OCI-LY1 (cell line): ENCODE measurements around the gene TMEM130.

Experiments used
- H2AFZ ChIP-seq: fragments of 200-600 bp; sonication (generic), shearing (Covaris generic); 2 replicates; pipeline ENCODE4 v1.6.0; 2014; ENCODE audit warnings: antibody characterized with exemption, mild to moderate bottlenecking, low read length
- H3F3A ChIP-seq: fragments of 200-600 bp; sonication (generic), shearing (Covaris generic); 2 replicates; pipeline ENCODE4 v1.6.0; 2014; ENCODE audit warnings: mild to moderate bottlenecking, antibody characterized with exemption, low read length, moderate library complexity; ENCODE audit not compliant: insufficient read depth
- H3K27ac ChIP-seq: fragments of 200-600 bp; sonication (generic); 2 replicates; pipeline ENCODE4 v1.5.1; 2014; ENCODE audit warnings: low read length, mixed run types, mild to moderate bottlenecking, low read depth; ENCODE audit not compliant: poor library complexity, severe bottlenecking
- H3K27me3 ChIP-seq: fragments of 200-600 bp; sonication (generic); 2 replicates; pipeline ENCODE4 v1.6.0; 2014; ENCODE audit warnings: antibody characterized with exemption, mild to moderate bottlenecking, low read length, moderate library complexity; ENCODE audit not compliant: insufficient read depth
- H3K36me3 ChIP-seq: fragments of 200-600 bp; sonication (generic); 2 replicates; pipeline ENCODE4 v1.6.1; 2014; ENCODE audit warnings: mild to moderate bottlenecking, antibody characterized with exemption, low read length, moderate library complexity, mixed read lengths; ENCODE audit not compliant: insufficient read depth
- H3K4me1 ChIP-seq: fragments of 200-600 bp; sonication (generic); 2 replicates; pipeline ENCODE4 v1.5.1; 2014; ENCODE audit warnings: mild to moderate bottlenecking, low read length, moderate library complexity; ENCODE audit not compliant: insufficient read depth, severe bottlenecking
- H3K4me2 ChIP-seq: fragments of 200-600 bp; sonication (generic), shearing (Covaris generic); 2 replicates; pipeline ENCODE4 v1.6.1; 2014; ENCODE audit warnings: low read length
- H3K4me3 ChIP-seq: fragments of 200-600 bp; sonication (generic); 2 replicates; pipeline ENCODE4 v1.5.1; 2014; ENCODE audit warnings: low read length, low read depth, mild to moderate bottlenecking, mixed read lengths; ENCODE audit not compliant: poor library complexity, severe bottlenecking
- H3K79me2 ChIP-seq: fragments of 200-600 bp; shearing (Covaris generic); 2 replicates; pipeline ENCODE4 v1.6.1; 2016; ENCODE audit warnings: mixed run types, low read length, mixed read lengths; ENCODE audit not compliant: insufficient read depth
- H3K9ac ChIP-seq: fragments of 200-600 bp; sonication (generic), shearing (Covaris generic); 2 replicates; pipeline ENCODE4 v1.6.1; 2014; ENCODE audit warnings: mild to moderate bottlenecking, low read length, mixed read lengths
- H3K9me2 ChIP-seq: fragments of 200-600 bp; sonication (generic), shearing (Covaris generic); 2 replicates; pipeline ENCODE4 v1.6.1; 2014; ENCODE audit warnings: low read depth, mild to moderate bottlenecking, low read length, mixed read lengths
- H3K9me3 ChIP-seq: fragments of 200-600 bp; shearing (Covaris generic); 2 replicates; pipeline ENCODE4 v1.6.1; 2014; ENCODE audit warnings: low read length, mixed read lengths
- H4K20me1 ChIP-seq: fragments of 200-600 bp; sonication (generic), shearing (Covaris generic); 2 replicates; pipeline ENCODE4 v1.6.0; 2016; ENCODE audit warnings: mild to moderate bottlenecking, low read length; ENCODE audit not compliant: insufficient read depth
- EZH2 ChIP-seq: fragments of 200-600 bp; sonication (generic), shearing (Covaris generic); IDR thresholded peaks from 2 replicates; pipeline ENCODE4 v1.8.0; 2017; ENCODE audit warnings: borderline replicate concordance, mixed run types, mild to moderate bottlenecking, antibody characterized with exemption, low read length, moderate library complexity, mixed read lengths
- TF ChIP-seq, protein P1 (sequence below): fragments of 200-600 bp; sonication (generic), shearing (Covaris generic); IDR thresholded peaks from 2 replicates; pipeline ENCODE4 v1.5.1; 2017; ENCODE audit warnings: mild to moderate bottlenecking, antibody characterized with exemption, low read length, moderate library complexity, mixed read lengths

Gene TMEM130

DNA sequence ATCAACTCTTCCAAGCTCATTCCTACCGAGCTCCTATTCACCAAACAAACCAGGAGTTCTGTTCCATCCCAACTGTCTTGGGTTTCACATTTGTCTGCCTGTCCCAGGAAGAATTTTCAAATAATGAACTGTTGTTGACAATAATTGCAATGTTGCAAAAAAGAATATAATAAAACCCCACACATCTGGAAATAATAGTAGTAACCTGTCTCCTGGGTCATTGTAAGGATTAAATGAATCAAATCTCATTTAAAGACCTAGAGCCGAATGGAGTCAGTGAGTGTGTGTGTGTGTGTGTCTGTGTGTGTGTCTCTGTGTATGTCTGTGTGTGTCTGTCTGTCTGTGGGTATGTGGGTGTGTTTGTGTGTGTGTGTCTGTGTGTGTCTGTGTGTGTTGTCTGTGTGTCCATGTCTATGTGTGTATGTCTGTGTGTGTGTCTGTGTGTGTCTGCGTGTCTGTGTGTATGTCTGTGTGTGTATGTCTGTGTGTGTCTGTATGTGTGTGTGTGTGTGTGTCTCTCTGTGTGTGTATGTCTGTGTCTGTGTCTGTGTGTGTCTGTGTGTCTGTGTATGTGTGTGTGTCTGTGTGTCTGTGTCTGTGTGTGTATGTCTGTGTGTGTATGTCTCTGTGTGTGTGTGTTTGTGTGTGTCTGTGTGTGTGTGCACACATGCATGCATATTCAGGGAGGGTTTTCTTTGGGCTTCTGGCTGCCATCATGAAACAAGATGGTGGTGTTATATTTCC, 52.7 kb downstream of the TMEM130 start:
- Histone ChIP-seq H4K20me1 (no peaks in the 10 kb centered on the region), H3K9ac (no peak overlapping the region), H3K4me3 (no peak overlapping the region), H3K36me3 (no peaks in the 10 kb centered on the region), H3K9me2 (no peaks in the 10 kb centered on the region), H3K4me1 (no peaks in the 10 kb centered on the region), H3K4me2 (no peak overlapping the region), H3K27ac (no peak overlapping the region), H3K27me3 (peaks cover 6% of the 10 kb centered on the region; the same call in 1 of the 2 replicates), H3K79me2 (no peaks in the 10 kb centered on the region), H3F3A (no peaks in the 10 kb centered on the region), H3K9me3 (no peaks in the 10 kb centered on the region), H2AFZ (no peak overlapping the region)
- TF ChIP-seq EZH2: no peak
- TF ChIP-seq, protein P1, sequence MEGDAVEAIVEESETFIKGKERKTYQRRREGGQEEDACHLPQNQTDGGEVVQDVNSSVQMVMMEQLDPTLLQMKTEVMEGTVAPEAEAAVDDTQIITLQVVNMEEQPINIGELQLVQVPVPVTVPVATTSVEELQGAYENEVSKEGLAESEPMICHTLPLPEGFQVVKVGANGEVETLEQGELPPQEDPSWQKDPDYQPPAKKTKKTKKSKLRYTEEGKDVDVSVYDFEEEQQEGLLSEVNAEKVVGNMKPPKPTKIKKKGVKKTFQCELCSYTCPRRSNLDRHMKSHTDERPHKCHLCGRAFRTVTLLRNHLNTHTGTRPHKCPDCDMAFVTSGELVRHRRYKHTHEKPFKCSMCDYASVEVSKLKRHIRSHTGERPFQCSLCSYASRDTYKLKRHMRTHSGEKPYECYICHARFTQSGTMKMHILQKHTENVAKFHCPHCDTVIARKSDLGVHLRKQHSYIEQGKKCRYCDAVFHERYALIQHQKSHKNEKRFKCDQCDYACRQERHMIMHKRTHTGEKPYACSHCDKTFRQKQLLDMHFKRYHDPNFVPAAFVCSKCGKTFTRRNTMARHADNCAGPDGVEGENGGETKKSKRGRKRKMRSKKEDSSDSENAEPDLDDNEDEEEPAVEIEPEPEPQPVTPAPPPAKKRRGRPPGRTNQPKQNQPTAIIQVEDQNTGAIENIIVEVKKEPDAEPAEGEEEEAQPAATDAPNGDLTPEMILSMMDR: no peak

DNA sequence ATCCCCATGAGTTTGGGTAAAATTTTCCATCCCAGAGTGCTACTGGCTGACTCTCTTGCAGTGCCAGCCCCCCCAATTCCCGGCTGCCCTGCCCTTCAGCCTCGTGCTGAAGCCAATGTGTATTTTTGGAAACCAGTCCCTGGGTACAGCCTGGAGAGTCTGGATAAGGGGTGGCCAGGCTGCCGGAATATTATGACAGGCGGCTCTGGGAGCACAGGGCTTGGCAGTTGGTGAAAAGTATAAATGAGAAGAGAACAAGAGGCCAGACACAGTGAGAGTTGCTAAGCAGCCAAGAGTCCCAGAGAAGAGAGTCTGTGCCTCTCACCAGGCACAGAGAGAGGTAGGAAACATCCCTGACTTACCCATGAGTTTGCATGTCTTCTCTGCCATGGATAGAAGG, 53.6 kb downstream of the TMEM130 start:
- Histone ChIP-seq H3F3A (no peaks in the 10 kb centered on the region), H3K79me2 (no peaks in the 10 kb centered on the region), H3K36me3 (no peaks in the 10 kb centered on the region), H3K9me2 (no peaks in the 10 kb centered on the region), H3K9ac (no peak overlapping the region), H3K9me3 (no peaks in the 10 kb centered on the region), H3K27ac (no peak overlapping the region), H3K4me1 (no peaks in the 10 kb centered on the region), H3K4me2 (no peak overlapping the region), H4K20me1 (no peaks in the 10 kb centered on the region), H3K4me3 (no peak overlapping the region), H2AFZ (no peak overlapping the region), H3K27me3 (peaks cover 6% of the 10 kb centered on the region; the same call in 1 of the 2 replicates)
- no peak for TF ChIP-seq EZH2
- TF ChIP-seq, protein P1: no peak

DNA sequence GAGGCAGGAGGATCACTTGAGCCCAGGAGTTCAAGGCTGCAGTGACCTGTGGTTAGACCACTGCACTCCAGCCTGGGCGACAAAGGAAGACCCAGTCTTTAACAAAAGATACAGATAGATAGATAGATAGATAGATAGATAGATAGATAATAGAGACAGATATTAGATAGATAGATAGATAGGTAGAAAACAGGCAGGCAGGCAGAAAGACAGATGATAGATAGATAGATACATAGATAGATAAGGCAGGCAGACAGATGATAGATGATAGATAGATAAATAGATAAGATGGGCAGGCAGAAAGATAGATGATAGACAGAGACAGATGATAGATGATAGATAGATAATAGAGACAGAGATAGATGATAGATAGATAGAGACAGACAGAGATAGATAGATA, 54.5 kb downstream of the TMEM130 start:
- peaks cover 6% of the 10 kb centered on the region; the same call in 1 of the 2 replicates for H3K27me3 ChIP-seq
- no peak overlapping the region for H3K4me2 ChIP-seq
- no peak overlapping the region for H3K9ac ChIP-seq
- H3K9me3 ChIP-seq: no peaks in the 10 kb centered on the region
- H3K9me2 ChIP-seq: no peaks in the 10 kb centered on the region
- H3K79me2 ChIP-seq: no peaks in the 10 kb centered on the region
- no peak overlapping the region for H2AFZ ChIP-seq
- H3K27ac ChIP-seq: no peak overlapping the region
- no peaks in the 10 kb centered on the region for H3F3A ChIP-seq
- H3K4me3 ChIP-seq: no peak overlapping the region
- no peaks in the 10 kb centered on the region for H3K4me1 ChIP-seq
- H3K36me3 ChIP-seq: no peaks in the 10 kb centered on the region
- H4K20me1 ChIP-seq: no peaks in the 10 kb centered on the region
- TF ChIP-seq, protein P1: no peak
- no peak for TF ChIP-seq EZH2
